CD4-positive, alpha-beta T cell treated with Interleukin-6 for 4 hours (primary cell): Measurements from ENCODE around the gene MAGOH.
"Not testable (repeated sequence)": the region's sequence is repeated elsewhere in the genome, so short reads cannot be mapped to it uniquely, and the experiment has no call there.

Source experiments
- DNase-seq: peaks from one replicate; pipeline ENCODE4 v3.0.0-alpha.2; 2020; ENCODE audit warnings: mixed read lengths

Gene MAGOH

DNA sequence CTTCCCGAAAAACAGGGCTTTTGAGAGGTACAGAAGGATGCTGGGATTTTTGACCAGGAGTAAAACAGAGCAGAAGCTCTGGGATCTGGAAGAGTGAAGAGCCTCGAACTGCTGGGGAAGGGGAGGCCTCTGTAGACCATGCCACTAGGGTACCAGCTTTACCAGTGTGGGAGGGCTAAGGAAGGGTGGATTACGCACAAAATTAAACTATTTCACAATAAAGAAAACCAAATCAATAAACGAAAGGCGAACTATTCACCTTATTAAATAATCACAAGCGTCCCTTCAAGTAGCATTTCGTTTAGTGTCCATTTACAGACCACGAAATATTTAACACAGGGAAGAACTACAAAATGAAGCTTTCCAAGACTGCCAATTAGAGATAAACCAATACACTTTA is 18.6 kb downstream of the MAGOH start:
- no peak for DNase-seq

DNA sequence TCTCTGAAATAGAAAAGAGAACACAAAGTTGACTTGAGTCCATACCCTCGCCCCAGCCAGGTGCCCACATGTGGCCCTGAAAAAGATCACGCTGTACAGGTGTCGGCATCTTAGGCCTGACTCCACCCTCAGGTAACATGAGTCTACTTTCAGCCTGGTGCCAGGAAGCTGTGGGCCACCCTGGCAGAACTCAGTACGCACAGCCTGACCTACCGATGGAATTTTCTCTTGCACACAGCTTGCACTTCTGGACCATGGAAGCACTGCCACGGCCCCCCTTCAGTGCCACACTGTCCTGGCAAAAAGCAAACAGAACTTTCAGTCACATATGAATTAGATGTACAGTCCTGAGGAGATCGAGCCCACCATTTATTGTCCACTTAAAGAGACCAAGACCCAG is 20.1 kb downstream of the MAGOH start:
- no peak for DNase-seq

DNA sequence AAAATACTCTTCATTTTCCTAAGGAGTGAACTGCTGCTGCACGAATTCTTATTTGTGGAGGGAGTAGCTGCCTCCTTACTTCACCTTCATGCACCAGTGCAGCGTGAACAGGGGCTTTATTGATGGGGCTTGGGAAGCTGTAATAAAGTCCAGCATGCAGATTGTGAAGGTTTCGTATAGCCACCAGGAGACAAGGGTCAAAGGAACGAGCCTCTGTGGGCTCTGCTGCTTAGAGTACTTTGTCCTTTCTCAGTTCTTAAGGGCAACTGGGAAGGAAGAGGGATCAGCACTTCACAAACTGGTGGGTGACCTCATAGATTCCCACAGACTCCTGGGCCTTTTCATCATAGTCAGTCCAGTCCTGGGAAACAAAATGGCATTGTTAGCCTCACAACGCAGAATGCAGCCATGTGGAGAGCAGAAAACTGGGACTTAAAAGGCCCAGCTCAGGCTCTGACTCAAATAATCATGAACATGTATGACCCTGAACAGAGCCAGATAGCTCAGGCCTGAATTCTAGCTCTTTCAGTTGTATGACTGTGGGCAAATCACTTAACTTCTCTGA is 23.9 kb downstream of the MAGOH start:
- DNase-seq, result no peak

DNA sequence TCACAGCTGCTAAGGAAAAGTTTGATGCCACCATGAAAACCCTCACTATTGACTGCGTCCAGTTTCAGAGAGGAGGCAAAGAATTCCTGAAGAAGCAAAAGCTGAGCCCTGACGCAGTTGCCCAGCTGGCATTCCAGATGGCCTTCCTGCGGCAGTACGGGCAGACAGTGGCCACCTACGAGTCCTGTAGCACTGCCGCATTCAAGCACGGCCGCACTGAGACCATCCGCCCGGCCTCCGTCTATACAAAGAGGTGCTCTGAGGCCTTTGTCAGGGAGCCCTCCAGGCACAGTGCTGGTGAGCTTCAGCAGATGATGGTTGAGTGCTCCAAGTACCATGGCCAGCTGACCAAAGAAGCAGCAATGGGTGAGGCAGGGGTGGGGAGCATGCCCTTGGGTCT is 27.4 kb downstream of the MAGOH start:
- DNase-seq, result no peak

DNA sequence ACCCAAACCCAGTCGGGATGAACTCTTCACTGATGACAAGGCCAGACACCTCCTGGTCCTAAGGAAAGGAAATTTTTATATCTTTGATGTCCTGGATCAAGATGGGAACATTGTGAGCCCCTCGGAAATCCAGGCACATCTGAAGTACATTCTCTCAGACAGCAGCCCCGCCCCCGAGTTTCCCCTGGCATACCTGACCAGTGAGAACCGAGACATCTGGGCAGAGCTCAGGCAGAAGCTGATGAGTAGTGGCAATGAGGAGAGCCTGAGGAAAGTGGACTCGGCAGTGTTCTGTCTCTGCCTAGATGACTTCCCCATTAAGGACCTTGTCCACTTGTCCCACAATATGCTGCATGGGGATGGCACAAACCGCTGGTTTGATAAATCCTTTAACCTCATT is 28.0 kb downstream of the MAGOH start:
- DNase-seq, result no peak

DNA sequence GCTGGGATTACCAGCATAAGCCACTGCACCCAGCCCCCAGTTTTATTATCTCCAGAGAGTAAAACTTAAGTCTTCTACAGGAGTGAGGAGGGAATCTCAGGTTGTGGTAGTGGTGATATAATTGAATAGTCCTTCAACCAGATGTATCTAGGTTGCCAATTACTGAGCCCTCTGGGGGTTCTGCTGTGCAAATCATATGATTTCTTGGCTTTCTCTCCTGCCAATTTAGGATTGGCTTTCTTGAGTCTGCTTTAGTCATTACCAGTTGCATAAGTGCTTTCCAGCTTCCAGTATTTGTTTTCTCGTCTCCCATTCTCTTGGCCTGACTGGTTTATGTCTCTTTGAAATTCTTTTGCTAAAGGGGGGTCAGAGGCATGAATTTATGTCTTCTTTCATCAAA is 30.6 kb downstream of the MAGOH start:
- DNase-seq, result no peak

DNA sequence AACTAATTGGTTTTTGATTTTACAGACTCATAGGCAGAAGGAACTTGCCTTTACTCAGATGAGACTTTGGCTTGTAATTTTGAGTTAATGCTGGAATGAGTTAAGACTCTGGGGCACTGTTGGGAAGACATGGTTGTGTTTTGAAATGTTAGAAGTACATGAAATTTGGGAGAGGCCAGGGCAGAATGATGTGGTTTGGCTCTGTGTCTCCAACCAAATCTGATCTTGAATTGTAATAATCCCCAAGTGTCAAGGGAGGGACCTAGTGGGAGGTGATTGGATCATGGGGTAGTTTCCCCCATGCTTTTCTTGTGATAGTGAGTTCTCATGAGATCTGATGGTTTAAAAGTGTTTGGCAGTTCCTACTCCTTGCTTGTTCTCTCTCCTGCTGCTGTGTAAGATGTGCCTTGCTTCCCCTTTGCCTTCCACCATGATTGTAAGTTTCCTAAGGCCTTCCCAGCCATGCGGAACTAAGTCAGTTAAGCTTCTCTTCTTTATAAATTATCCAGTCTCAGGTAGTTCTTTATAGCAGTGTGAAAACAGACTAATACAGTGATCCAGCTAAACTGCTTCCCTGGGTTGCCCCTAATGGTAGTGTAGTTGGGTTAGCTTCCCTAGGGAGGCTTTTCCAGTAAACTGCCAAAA is 31.5 kb downstream of the MAGOH start:
- DNase-seq, result no peak

DNA sequence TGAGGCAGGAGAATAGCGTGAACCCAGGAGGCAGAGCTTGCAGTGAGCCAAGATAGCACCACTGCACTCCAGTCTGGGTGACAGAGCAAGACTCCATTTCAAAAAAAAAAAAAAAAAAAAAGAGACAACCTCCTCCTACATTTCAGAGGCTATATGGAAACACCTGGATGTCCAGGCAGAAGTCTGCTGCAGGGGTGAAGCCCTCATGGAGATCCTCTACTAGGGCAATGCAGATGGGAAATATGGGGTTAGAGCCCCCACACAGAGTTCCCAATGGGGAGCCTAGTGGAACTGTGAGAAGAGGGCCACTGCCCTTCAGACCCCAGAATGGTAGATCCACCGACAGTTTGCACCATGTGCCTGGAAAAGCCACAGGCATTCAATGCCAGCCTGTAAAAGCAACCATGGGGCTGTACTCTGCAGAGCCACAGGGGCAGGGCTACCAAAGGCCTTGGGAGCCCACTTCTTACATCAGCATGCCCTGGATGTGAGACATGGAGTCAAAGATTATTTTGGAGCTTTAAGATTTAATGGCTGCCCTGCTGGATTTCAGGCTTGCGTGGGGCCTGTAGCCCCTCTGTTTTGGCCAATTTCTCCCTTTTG is 32.1 kb downstream of the MAGOH start:
- DNase-seq, result not testable (repeated sequence)

DNA sequence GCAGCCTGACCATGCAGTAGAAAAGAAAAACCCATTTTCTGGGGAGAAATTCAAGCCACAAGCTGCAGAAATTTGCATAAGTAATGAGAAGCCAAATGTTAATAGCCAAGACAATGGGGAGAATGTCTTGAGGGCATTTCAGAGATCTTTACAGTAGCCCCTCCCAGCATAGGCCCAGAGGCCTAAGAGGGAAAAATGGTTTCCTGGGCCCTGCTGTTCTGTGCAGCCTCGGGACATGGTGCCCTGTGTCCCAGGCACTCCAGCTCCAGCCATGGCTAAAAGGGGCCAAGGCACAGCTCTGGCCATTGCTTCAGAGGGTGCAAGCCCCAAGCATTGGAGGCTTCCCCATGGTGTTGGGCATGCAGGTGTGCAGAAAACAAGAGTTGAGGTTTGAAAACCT is 32.8 kb downstream of the MAGOH start:
- DNase-seq, result not testable (repeated sequence)

DNA sequence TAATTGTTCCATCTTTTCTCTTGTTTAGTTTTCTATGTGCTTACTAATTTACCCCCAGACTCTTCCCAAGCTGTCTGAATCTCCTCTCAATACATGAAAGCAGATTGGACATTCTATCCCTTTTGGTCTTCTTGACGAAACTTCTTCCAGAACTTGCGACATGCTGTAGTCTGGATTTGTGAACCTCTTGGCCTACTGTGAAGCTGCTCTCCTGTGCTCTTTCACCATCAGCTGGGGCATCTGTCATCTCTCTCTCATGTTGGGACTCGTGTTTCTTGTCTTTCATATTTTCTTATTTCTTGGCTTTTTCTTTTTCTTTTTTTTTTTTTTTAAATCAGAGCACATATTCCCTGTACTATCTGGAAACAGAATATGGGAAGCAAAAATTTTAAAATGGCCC is 34.9 kb downstream of the MAGOH start:
- DNase-seq, result no peak

DNA sequence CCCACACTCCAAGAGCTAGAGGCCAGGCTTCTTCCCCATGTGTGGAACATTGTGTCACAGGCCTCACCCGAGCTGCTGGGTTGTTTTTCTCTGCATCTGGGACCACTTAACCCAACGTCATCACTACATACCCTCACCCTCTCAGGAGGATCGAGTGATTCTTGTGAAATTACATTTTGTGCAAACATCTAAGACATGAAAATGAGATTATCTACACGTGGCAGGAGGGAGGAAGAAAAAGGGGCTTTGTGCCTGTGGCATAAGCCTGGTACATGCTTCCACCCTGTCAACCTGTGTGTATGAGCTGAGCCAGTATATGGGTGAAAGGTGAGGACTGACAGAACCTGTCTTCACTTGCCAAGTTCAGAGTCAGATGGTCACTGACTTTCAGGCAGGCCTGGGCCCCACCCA is 40.1 kb downstream of the MAGOH start:
- no peak for DNase-seq

DNA sequence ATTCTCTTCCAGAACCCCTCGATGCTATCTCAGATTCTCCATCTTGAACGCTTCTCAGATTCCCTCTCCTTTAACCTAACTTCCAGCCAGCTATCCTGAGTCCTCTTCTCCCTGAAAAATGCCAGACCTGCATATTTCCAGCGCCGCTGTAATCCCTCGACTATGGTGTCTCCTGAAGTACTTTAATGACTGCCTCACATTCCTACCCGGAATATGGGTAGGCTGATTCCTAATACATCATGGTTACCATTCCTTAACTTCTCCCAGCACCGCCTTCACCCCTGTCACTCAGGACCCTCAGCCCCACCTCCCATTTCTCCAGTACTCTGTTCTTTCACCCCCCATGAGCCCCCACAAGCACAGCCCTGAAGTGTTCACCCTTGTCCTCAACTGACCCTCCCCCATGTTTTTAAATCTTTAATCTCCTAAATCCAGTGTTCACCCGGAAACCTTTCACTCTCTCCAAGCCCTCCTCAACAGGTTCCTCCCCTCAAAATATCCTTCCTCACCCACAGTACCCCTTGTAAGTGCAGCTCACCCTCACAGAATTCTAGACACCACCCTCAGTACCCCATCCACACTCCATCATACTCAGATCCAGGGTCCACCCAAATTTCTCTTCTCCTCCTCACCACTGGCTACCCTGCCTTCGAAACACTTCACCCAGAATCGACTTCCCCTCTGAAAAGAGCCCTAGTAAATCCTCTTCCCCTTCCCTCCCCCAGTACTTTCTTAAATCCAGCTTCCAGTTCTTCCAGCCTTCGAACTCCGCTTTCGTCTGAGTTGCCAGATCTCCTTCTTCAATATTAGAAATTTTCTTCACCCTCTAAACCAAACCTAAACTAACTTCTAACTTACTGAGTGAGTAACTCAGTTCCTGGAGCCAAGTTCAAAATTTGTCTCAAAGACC is 40.8 kb downstream of the MAGOH start:
- no peak for DNase-seq

DNA sequence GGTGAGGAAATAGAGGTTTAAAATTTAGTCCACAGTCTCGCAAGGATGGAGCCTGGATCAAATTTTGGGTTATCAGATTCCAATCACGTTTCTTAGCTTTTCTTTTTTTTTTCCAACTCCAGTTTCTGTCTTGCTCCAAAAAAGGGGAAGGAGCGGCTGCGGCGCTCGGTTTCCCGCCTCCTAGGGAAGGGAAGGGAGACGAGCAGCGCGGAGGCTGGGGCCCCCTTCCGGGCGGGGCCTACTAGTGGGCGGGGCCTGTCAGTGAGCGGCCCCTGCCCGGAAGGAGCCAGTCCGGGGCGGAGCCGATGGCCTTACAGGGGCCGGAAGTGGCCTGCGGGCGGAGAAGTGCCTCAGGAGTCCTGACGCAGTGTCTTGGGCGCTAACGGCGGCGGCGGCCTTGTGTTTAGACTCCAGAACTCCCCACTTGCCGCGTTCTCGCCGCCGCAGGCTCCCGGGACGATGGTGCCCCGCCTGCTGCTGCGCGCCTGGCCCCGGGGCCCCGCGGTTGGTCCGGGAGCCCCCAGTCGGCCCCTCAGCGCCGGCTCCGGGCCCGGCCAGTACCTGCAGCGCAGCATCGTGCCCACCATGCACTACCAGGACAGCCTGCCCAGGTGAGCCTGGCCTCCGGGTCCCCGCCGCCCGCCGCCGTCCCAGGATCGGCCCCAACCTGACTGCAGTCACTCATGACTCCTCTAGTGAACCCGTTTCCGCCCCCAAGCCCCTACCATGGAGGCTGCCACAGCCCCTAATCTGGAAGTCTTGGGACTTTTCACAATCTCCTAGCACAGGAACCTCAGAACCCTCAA is 41.6 kb downstream of the MAGOH start, which contains the start of gene CPT2:
TSS of gene CPT2 (plus strand) at position 340 of the 806 bp plus-strand sequence. CDS start at position 460, 120 bp downstream.
- peak; percentile 96 for DNase-seq

DNA sequence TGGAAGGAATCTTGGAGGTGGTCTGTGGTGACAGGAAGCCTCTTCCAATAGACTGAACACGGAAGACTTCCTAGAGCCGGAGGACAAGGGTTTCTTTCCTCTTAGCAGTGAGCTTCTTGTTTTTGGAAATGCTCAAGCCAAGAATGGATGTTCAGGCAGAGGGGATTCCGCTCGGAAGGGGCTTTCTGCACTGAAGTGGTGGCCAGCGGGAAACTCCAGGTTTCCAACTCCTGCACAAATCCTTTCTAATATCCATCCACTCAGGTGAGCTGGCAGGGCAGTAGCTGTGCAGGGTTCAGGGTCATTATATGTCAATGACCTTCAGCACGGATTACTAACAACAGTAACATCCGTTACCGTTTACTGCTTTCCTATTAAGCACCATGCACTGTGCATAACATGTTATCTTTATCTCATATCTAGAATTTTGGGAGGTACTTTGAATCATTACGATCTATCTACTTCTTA is 42.3 kb downstream of the MAGOH start:
- no peak for DNase-seq

DNA sequence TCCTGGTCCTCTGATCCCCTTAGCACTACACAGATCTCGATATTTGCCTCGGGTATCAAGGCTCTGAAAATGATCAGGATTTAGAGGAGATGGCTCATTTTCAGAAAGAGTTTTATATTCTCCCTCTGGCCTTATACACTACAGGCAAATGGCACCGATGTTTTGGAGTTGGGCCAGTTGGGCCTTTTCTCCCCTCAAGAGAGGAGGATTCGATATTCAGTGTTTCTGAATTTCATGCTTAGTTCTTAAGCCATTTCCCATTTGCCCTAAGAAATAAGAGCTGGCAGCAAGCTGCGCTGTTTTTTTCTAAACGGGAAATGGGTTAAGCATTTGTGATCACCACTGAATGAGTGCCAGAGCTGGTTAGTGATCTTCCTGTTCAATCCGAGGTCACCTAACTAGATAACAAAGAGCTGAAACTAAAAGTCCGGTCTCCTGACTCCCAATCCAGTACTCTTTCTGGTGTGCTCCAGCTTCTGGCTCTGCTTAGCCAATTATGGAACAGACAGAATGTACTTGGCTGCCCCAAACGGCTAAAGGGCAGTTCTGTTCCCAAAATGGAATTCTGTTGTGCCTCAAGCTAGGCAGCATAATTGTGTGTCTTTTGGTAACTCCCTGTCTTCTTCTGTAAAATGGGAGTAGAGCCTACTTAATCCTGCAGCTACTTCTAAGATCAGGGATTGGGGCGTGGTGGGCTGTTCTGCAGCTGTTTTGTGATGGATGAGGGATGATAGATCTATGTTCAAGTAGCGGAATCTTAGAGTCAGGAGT is 42.9 kb downstream of the MAGOH start:
- no peak for DNase-seq

DNA sequence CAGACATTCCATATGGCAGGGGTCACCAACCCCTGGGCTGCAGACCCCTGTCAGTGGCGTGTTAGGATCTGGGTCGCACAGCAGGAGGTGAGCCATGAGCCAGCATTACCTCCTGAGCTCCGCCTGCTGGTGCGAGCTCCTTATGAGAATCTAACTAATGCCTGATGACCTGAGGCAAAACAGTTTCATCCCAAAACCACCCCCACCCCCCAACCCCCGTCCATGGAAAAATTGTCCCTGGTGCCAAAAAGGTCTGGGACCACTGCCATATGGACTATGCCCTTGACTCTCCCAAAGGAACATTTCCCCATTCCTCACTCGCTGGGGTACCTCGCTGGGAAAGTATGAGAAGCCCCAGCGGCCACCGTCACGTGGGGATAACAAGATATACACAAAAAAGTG is 48.1 kb downstream of the MAGOH start:
- no peak for DNase-seq

DNA sequence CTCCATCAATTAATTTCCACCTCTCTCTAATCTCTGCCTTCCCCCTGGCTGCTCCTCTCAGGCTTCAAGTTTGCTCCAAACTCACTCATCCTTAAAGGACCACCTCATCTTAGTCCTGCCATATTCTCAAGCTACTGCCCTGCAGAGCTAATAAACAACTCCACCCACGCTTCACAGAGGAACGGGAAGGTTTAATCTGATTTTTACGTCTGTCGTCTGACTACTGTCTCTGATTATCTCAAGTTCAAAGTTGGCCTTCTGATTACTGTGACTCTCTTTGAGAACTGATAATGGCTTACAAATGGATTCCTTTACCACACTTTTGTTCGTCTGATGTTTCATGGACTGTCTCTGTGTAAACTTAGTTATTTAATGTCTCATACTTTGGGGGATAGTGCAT is 49.3 kb downstream of the MAGOH start:
- no peak for DNase-seq

DNA sequence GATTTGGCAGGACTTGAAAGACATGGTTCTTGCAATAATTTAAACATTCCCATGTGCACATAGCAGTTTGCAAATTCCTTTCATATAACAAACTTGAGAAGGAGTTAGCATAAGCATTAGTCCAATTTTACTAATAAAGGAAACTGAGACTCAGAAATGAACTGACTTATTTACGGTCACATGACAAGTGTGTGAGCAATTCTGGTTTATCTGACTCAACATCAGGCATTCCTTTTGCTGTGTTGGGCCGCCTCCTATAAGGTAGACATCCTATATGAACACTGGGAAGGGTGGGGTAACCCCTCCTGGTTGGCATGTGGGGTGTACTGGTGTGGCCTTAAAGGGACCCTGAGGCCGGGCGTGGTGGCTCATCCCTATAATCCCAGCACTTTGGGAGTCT is 50.2 kb downstream of the MAGOH start:
- no peak for DNase-seq

DNA sequence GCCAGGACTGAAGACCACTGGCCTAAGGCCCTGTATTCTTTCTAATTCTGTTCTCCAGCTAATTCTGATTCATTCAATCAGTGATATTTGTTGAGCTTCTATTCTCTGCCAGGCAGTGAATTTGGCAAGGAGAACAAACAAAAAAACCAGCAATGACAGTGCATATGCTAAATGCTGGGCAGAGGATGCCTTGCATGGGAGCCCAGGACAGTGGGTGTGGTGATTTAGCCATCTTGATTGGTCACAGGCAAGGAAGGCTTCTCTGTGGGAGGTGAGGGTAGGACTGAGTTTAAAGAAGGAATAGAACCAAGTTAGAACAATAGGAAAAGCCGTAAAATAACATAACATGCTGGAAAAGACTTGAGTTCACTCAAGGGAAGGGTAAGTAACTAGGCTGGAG is 50.9 kb downstream of the MAGOH start:
- DNase-seq, result no peak

DNA sequence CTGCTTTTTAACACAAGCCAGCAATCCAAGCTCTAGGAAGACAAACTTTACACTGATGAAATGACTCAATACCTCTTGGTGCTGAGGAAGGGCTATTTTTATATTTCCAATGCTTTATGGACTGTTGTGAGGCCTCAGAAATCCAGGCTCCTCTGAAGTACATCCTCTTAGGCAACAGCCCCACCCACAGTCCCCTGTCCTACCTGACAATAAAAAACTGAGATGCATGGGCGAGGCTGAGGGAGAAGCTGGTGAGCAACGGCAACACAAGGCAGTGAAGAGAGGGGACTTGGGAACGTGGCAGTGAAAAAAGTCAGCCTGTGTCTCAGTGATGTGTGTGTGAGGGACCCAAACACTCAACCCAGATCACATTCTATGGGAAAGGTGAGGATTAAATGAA is 51.8 kb downstream of the MAGOH start:
- DNase-seq, result no peak

DNA sequence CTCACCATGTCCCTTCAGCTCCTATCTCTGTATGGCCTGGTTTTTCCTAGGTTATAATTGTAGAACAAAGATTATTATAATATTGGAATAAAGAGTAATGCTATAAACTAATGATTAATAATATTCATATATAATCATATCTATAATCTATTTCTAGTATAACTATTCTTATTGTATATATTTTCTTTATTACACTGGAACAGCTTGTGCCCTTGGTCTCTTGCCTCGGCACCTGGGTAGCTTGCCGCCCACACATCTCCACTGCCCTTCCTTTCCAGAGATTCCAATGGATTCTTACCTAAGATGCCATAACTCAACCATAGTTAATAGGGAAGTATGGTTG is 52.4 kb downstream of the MAGOH start:
- not testable (repeated sequence) for DNase-seq
